SH-SY5Y (cell line): ENCODE results near the gene TNS4.

Source experiments
- GATA2 ChIP-seq: IDR thresholded peaks from 2 replicates; pipeline ENCODE4 v1.6.1; 2011; ENCODE audit warnings: mild to moderate bottlenecking, low read depth, low read length
- GATA3 ChIP-seq: IDR thresholded peaks from 2 replicates; pipeline ENCODE4 v1.6.1; 2011; ENCODE audit warnings: low read depth, mild to moderate bottlenecking, low read length, moderate library complexity

GRCh38 chr17:40469805-40470675 is 31.4 kb downstream of the TNS4 start:
- TF ChIP-seq GATA2 (no peak), GATA3 (no peak)
